Activated T-helper 1 cell treated with anti-CD3 and anti-CD28 coated beads, Interleukin-12 subunit alpha, Interleukin-12 subunit beta, Interleukin-2, Interleukin-4 antibody, amounts not matched to agents 30 ng/mL and 10 ng/mL and 1 ng/mL, durations not matched to agents 14 hours and 24 hours and 36 hours (primary cell): ENCODE results near the gene DEFB119. TPM values are rescaled to one million over a fixed set of nuclear protein-coding genes. Genes with fewer than 3 reads are reported as not detected.
"Not testable (repeated sequence)": the region's sequence is repeated elsewhere in the genome, so short reads cannot be mapped to it uniquely, and the experiment has no call there.

Source experiments
- DNase-seq: peaks from one replicate; pipeline ENCODE4 v3.0.0; 2021; ENCODE audit warnings: low spot score
- H3K27ac Mint-ChIP-seq: one replicate; pipeline ENCODE4 v1.8.0; 2021; ENCODE audit warnings: mild to moderate bottlenecking, mixed read lengths
- H3K27me3 Mint-ChIP-seq: one replicate; pipeline ENCODE4 v1.8.0; 2022; ENCODE audit warnings: mild to moderate bottlenecking, moderate library complexity, mixed read lengths; ENCODE audit not compliant: insufficient read depth
- H3K36me3 Mint-ChIP-seq: one replicate; pipeline ENCODE4 v1.8.0; 2021; ENCODE audit warnings: low read depth, mixed read lengths
- H3K4me1 Mint-ChIP-seq: one replicate; pipeline ENCODE4 v1.8.0; 2021; ENCODE audit warnings: low read depth, mixed read lengths
- H3K4me3 Mint-ChIP-seq: one replicate; pipeline ENCODE4 v1.8.0; 2021; ENCODE audit warnings: mild to moderate bottlenecking, moderate library complexity, mixed read lengths
- H3K9me3 Mint-ChIP-seq: one replicate; pipeline ENCODE4 v1.8.0; 2021; ENCODE audit warnings: mixed read lengths
- intact Hi-C: fragments of 100-400 bp; cut with micrococcal nuclease; formaldehyde crosslinking; loops from one replicate; pipeline ENCODE4 v1.15.1; 2024
- total RNA-seq: library from RNA; stranded (reverse); gene quantifications from 2 replicates; pipeline ENCODE4 v1.2.3, GENCODE V29; 2022

The DEFB119 gene
- total RNA-seq = not detected in 2 replicates

GRCh38 chr20:31390490-31390889 is at the start of gene DEFB119:
DEFB119 (minus strand) TSS chr20:31390590; CDS start chr20:31390483, 107 bp downstream.
- Mint-ChIP-seq H3K4me1 (no peaks in the 10 kb centered on the region), H3K9me3 (no peaks in the 10 kb centered on the region), H3K27ac (no peak within 1 kb of the TSS), H3K4me3 (no peak within 1 kb of the TSS), H3K27me3 (peaks cover 1% of the 10 kb centered on the region), H3K36me3 (no peaks in the 10 kb centered on the region)
- no peak for DNase-seq
- intact Hi-C loops = no loop called here

GRCh38 chr20:31430568-31431115 is 40.3 kb upstream of the DEFB119 start:
- DNase-seq = no peak
- intact Hi-C loops = no loop called here
- Mint-ChIP-seq H3K27ac (no peak overlapping the region), H3K4me1 (no peaks in the 10 kb centered on the region), H3K4me3 (no peak overlapping the region), H3K9me3 (no peaks in the 10 kb centered on the region), H3K36me3 (no peaks in the 10 kb centered on the region), H3K27me3 (peaks cover 4% of the 10 kb centered on the region)

- H3K4me1 Mint-ChIP-seq, H3K27me3 Mint-ChIP-seq, H3K36me3 Mint-ChIP-seq, intact Hi-C loops, H3K27ac Mint-ChIP-seq, H3K4me3 Mint-ChIP-seq, DNase-seq, H3K9me3 Mint-ChIP-seq: not testable (repeated sequence)
Observed at GRCh38 chr20:31427576-31427975, 37.2 kb upstream of the DEFB119 start.

- intact Hi-C loops = not testable (repeated sequence)
Observed at GRCh38 chr20:31426891-31427551, 36.6 kb upstream of the DEFB119 start.

GRCh38 chr20:31425797-31426196 is 35.4 kb upstream of the DEFB119 start:
- no peaks in the 10 kb centered on the region for H3K4me1 Mint-ChIP-seq
- intact Hi-C loops = no loop called here
- no peak for DNase-seq
- H3K27ac Mint-ChIP-seq = no peak overlapping the region
- H3K9me3 Mint-ChIP-seq = no peaks in the 10 kb centered on the region
- peaks cover 3% of the 10 kb centered on the region for H3K27me3 Mint-ChIP-seq
- no peaks in the 10 kb centered on the region for H3K36me3 Mint-ChIP-seq
- no peak overlapping the region for H3K4me3 Mint-ChIP-seq

More at GRCh38 chr20:31426891-31427551, 36.6 kb upstream of the DEFB119 start:
- not testable (repeated sequence) for H3K9me3 Mint-ChIP-seq, H3K27me3 Mint-ChIP-seq, H3K4me1 Mint-ChIP-seq, H3K27ac Mint-ChIP-seq, H3K4me3 Mint-ChIP-seq, DNase-seq, H3K36me3 Mint-ChIP-seq

- Mint-ChIP-seq H3K4me3 (no peak overlapping the region), H3K9me3 (no peaks in the 10 kb centered on the region), H3K4me1 (no peaks in the 10 kb centered on the region), H3K27ac (no peak overlapping the region), H3K27me3 (peaks cover 3% of the 10 kb centered on the region), H3K36me3 (no peaks in the 10 kb centered on the region)
- intact Hi-C loops = no loop called here
- no peak for DNase-seq
Observed at GRCh38 chr20:31418307-31418706, 27.9 kb upstream of the DEFB119 start.

GRCh38 chr20:31415653-31416052 is 25.3 kb upstream of the DEFB119 start:
- Mint-ChIP-seq H3K27ac (no peak overlapping the region), H3K27me3 (no peaks in the 10 kb centered on the region), H3K36me3 (no peaks in the 10 kb centered on the region), H3K9me3 (no peaks in the 10 kb centered on the region), H3K4me1 (no peaks in the 10 kb centered on the region), H3K4me3 (no peak overlapping the region)
- DNase-seq = no peak
- intact Hi-C loops = no loop called here

GRCh38 chr20:31414381-31414780 is 24.0 kb upstream of the DEFB119 start:
- H3K27ac Mint-ChIP-seq = no peak overlapping the region
- H3K27me3 Mint-ChIP-seq = no peaks in the 10 kb centered on the region
- no peaks in the 10 kb centered on the region for H3K4me1 Mint-ChIP-seq
- no peaks in the 10 kb centered on the region for H3K36me3 Mint-ChIP-seq
- intact Hi-C loops = no loop called here
- H3K9me3 Mint-ChIP-seq = no peaks in the 10 kb centered on the region
- no peak for DNase-seq
- H3K4me3 Mint-ChIP-seq = no peak overlapping the region

- H3K27me3 Mint-ChIP-seq = no peaks in the 10 kb centered on the region
- H3K36me3 Mint-ChIP-seq = no peaks in the 10 kb centered on the region
- no peaks in the 10 kb centered on the region for H3K9me3 Mint-ChIP-seq
- intact Hi-C loops = no loop called here
- no peaks in the 10 kb centered on the region for H3K4me1 Mint-ChIP-seq
- no peak overlapping the region for H3K27ac Mint-ChIP-seq
- no peak overlapping the region for H3K4me3 Mint-ChIP-seq
- DNase-seq = no peak
Observed at GRCh38 chr20:31410011-31410410, 19.6 kb upstream of the DEFB119 start.

GRCh38 chr20:31406115-31406514 is 15.7 kb upstream of the DEFB119 start, which contains the start of gene DEFB121:
DEFB121 (minus strand) TSS chr20:31406215; CDS start chr20:31406152, 63 bp downstream.
- Mint-ChIP-seq H3K4me1 (no peaks in the 10 kb centered on the region), H3K4me3 (no peak within 1 kb of the TSS), H3K9me3 (no peaks in the 10 kb centered on the region), H3K27ac (no peak within 1 kb of the TSS), H3K36me3 (no peaks in the 10 kb centered on the region), H3K27me3 (no peaks in the 10 kb centered on the region)
- DNase-seq = no peak
- intact Hi-C loops = no loop called here

GRCh38 chr20:31403886-31404285 is 13.5 kb upstream of the DEFB119 start:
- intact Hi-C loops = no loop called here
- Mint-ChIP-seq H3K4me3 (no peak overlapping the region), H3K4me1 (no peaks in the 10 kb centered on the region), H3K36me3 (no peaks in the 10 kb centered on the region), H3K27ac (no peak overlapping the region), H3K27me3 (no peaks in the 10 kb centered on the region), H3K9me3 (no peaks in the 10 kb centered on the region)
- DNase-seq = no peak

GRCh38 chr20:31394900-31395299 is 4.5 kb upstream of the DEFB119 start:
- Mint-ChIP-seq H3K4me1 (no peaks in the 10 kb centered on the region), H3K36me3 (no peaks in the 10 kb centered on the region), H3K27me3 (peaks cover 1% of the 10 kb centered on the region), H3K9me3 (no peaks in the 10 kb centered on the region), H3K4me3 (no peak overlapping the region), H3K27ac (no peak overlapping the region)
- intact Hi-C loops = no loop called here
- DNase-seq = no peak

GRCh38 chr20:31392836-31393235 is 2.4 kb upstream of the DEFB119 start:
- Mint-ChIP-seq H3K36me3 (no peaks in the 10 kb centered on the region), H3K27me3 (peaks cover 1% of the 10 kb centered on the region), H3K4me3 (no peak overlapping the region), H3K9me3 (no peaks in the 10 kb centered on the region), H3K27ac (no peak overlapping the region), H3K4me1 (no peaks in the 10 kb centered on the region)
- no peak for DNase-seq
- intact Hi-C loops = no loop called here
